Neuron (in vitro differentiated cells): ENCODE data around the gene TCF23.

Experiments
- H2AFZ ChIP-seq: one replicate; pipeline ENCODE4 v1.6.1; 2013; ENCODE audit warnings: low read depth, mild to moderate bottlenecking, inconsistent platforms, low read length, moderate library complexity
- H3K27me3 ChIP-seq: one replicate; pipeline ENCODE4 v1.6.1; 2013; ENCODE audit warnings: low read length; ENCODE audit not compliant: insufficient read depth
- H3K36me3 ChIP-seq: one replicate; pipeline ENCODE4 v1.6.1; 2013; ENCODE audit warnings: low read length; ENCODE audit not compliant: insufficient read depth
- H3K4me1 ChIP-seq: one replicate; pipeline ENCODE4 v1.6.1; 2013; ENCODE audit warnings: low read length; ENCODE audit not compliant: insufficient read depth
- H3K4me3 ChIP-seq: 2 replicates; pipeline ENCODE4 v1.5.1; 2013; ENCODE audit warnings: mild to moderate bottlenecking, low read length, moderate library complexity
- H3K9me3 ChIP-seq: one replicate; pipeline ENCODE4 v1.6.1; 2013; ENCODE audit warnings: low read length

TCF23 gene

DNA sequence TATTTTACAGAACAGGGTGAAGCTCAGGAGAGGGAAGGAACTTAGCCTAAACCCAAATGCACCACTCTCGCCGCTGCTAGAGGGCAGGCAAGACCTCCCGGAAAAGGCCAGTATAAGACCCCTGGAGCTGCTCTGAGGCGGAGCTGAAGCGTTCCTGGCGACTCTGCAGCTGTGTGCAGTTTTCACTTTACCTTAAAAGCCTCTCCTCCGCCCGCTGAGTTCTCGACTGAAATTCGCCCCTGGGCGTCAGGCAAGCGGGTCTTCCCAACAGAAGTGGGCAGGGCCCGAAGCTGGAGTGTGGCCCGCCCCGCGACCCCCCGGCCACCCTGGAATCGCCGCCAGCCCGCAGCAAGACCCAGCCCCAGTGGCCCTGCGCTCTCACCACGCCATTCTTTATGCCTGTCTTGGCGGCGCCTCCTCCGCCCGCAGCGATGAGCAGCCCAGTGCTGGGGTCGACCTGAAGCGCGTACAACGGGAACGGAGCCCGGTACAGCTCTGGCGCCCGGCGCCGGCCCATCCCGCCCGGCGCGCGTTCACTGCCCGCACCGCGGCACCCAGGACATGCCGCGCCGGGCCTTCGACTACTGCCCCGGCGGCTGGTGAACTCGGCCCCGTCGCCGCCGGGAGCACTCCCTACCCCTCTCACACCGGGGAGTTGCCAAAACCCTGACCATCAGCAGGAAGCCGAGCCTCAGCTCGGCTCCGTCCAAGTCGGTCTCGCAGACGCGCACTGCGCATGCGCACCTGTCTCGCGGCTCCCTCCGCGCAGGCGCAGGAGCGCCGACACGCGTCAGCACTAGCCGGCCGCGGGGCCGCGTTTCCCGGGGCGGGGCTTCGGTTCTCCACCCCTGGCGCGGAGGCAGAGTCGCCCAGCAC is 14.7 kb upstream of the TCF23 start, which contains the start of gene PREB:
TSS of gene PREB (minus strand) at position 732 of the 876 bp plus-strand sequence. CDS start at position 517, 215 bp downstream.
- H3K9me3 ChIP-seq: no peaks in the 10 kb centered on the region
- peaks cover 16% of the 10 kb centered on the region for H3K27me3 ChIP-seq
- peak within 1 kb of the TSS; percentile 85 for H3K4me3 ChIP-seq
- peaks cover 28% of the 10 kb centered on the region for H3K36me3 ChIP-seq
- H2AFZ ChIP-seq: peak within 1 kb of the TSS; percentile 88
- H3K4me1 ChIP-seq: peaks cover 6% of the 10 kb centered on the region

DNA sequence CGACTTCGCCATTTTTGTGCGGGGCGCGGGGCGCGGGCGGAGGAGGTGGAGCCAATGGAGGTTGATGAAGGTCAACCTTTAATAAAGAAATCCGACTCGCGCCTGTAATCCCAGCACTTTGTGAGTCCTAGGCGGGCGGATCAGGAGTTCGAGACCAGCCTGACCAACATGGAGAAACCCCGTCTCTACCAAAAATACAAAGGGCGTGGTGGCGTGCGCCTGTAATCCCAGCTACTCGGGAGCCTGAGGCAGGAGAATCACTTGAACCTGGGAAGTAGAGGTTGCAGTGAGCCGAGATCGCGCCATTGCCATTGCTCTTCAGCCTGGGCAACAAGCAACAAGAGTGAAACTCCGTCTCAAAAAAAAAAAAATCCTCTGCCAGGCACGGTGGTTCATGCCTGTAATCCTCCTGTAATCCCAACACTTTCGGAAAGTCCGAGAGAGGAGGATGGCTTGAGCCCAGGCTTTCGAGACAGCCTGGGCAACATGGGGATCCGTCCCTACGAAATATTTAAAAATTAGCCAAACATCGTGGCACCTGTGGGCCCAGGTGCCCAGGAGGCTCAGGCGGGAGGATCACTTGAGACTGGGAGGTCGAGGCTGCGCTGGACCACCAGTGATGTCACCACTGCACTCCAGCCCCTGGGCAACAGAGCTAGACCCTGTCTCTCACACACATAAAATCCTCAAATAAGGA is 13.9 kb upstream of the TCF23 start:
- Histone ChIP-seq H3K36me3 (peaks cover 25% of the 10 kb centered on the region), H3K4me3 (peak overlapping the region; percentile 7), H2AFZ (peak overlapping the region; percentile 88), H3K4me1 (peaks cover 6% of the 10 kb centered on the region), H3K27me3 (peaks cover 20% of the 10 kb centered on the region), H3K9me3 (no peaks in the 10 kb centered on the region)

DNA sequence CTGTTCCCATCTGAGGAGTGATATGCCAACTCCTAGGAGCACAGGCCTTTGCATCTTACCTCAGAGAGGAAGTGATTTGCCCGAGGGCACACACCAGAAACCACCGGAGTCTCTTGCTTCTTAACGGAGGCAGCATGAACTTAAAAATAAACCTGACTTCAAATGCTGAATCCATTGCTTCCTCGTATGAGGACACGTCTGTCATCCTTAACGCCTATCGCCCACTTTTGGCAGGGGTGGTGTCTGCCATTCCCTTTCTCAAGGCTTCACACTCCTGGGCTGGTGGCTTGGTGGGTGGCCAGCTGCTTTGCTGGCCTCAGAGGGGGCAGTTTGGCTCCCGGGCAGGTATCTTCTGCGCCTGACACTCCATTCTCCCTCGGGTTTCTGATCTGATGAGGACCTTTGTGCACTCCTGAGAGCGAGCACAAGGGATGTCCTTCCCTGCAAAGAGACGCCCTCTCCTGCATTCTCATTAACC is 13.3 kb upstream of the TCF23 start:
- Histone ChIP-seq H2AFZ (no peak overlapping the region), H3K27me3 (peaks cover 20% of the 10 kb centered on the region), H3K4me3 (no peak overlapping the region), H3K4me1 (peaks cover 6% of the 10 kb centered on the region), H3K9me3 (no peaks in the 10 kb centered on the region), H3K36me3 (peaks cover 21% of the 10 kb centered on the region)

DNA sequence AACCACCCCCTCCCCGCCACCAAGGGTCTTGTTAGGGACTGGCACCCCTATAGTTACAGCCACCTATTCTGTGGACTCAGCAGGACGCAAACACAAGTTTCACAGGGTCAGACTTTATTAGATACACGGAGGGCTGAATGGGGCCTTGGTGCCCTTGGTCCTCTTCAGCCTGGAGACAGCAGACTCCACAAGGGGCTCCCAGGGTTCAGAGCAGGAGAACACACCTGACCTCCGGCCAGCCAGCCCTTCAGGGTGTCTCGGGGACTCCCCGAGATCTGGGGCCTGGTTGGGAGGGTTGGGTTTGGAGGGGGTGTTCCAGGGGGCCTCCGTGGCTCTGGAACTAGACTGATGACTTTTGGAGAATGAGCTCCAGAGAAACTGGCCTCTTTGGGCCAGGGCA is 12.1 kb upstream of the TCF23 start:
- H2AFZ ChIP-seq: no peak overlapping the region
- peaks cover 20% of the 10 kb centered on the region for H3K27me3 ChIP-seq
- peaks cover 10% of the 10 kb centered on the region for H3K36me3 ChIP-seq
- H3K4me1 ChIP-seq: peaks cover 6% of the 10 kb centered on the region
- H3K9me3 ChIP-seq: no peaks in the 10 kb centered on the region
- no peak overlapping the region for H3K4me3 ChIP-seq

DNA sequence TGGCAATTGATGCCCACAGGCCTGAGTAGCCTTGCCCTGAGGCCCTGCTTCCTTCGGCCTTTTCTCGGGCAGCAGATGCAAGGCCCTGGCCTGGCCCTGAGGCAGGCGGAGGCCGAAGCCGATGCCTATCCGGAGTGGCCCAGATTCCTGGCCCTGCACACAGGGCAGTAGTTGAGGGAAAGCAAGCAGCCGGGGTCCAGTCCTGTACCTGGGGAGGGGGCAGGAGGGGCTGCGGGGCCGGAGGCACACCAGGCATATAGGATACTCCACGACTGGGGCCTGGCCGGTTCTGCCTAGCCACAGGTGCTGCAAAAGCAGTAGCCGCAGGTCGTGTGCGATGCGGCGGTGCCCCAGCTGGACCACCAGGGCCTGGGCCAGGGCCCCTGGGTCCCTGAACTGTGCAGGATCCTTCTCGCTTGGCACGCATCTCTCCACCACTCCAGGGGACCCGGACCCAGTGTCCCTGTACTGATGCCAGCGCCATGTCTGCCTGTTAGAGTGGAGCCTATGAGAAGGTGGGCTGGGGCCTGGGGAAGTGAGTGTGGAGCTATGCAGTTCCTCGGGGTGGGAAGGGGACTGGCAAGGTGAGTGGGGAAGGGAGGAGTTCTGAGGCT is 11.4 kb upstream of the TCF23 start:
- Histone ChIP-seq H3K9me3 (no peaks in the 10 kb centered on the region), H3K4me3 (no peak overlapping the region), H3K27me3 (peaks cover 20% of the 10 kb centered on the region)

DNA sequence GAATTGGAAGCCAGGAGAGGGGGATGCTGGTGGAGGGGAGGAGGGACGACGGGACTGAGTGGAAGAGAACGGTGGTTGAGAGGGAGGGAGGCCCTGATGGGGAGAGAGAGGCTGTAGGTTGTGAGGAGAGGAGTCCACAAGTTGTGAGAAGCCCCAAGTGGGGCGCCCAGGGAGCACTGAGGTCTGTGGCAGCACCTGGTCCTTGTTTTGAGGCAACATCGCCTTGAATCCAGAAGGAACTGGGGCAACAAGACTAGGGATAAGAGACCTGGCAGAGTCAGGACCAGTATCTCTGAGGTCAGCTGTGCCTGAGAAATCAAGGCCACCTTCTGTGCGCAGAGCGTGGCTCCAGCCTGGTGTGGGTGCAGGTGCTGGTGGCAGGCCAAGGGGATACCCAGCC is 10.7 kb upstream of the TCF23 start:
- peaks cover 6% of the 10 kb centered on the region for H3K4me1 ChIP-seq
- no peaks in the 10 kb centered on the region for H3K9me3 ChIP-seq
- H3K36me3 ChIP-seq: no peaks in the 10 kb centered on the region
- peaks cover 20% of the 10 kb centered on the region for H3K27me3 ChIP-seq
- no peak overlapping the region for H3K4me3 ChIP-seq
- no peak overlapping the region for H2AFZ ChIP-seq

More for the DNA sequence above, 11.4 kb upstream of the TCF23 start:
- Histone ChIP-seq H3K4me1 (peaks cover 6% of the 10 kb centered on the region), H2AFZ (no peak overlapping the region), H3K36me3 (peaks cover 3% of the 10 kb centered on the region)

- H3K4me3 ChIP-seq: no peak within 1 kb of the TSS
- peaks cover 20% of the 10 kb centered on the region for H3K27me3 ChIP-seq
- H2AFZ ChIP-seq: no peak within 1 kb of the TSS
- no peaks in the 10 kb centered on the region for H3K9me3 ChIP-seq
- no peaks in the 10 kb centered on the region for H3K4me1 ChIP-seq
- no peaks in the 10 kb centered on the region for H3K36me3 ChIP-seq
Measured at GRCh38 chr2:27139310-27139709, 9.5 kb upstream of the TCF23 start, which contains the start of gene PRR30. TSS of gene PRR30 (minus strand) at chr2:27139410. CDS start at chr2:27138329, 1,081 bp downstream.

DNA sequence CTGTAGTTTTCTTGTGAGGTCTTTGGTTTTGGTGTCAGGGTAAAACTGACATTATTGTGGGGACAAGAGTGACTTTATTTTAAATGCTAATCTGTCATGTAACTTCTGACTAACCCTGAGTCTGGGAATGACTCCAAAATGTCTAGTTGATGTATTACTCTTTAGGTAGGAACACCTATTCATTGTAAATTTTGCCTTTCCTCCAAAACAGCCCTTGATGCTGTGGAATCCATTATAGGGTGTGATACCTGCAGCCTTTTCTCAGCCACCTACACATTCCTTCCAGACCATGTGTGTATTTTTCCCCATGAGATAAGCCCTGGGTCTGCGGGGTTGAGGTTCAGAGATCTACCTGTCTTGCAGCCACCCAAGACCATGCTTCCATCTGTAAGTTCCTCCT is 5.5 kb upstream of the TCF23 start:
- Histone ChIP-seq H3K4me3 (no peak overlapping the region), H3K27me3 (peaks cover 13% of the 10 kb centered on the region), H3K9me3 (no peaks in the 10 kb centered on the region), H2AFZ (no peak overlapping the region), H3K4me1 (no peaks in the 10 kb centered on the region), H3K36me3 (no peaks in the 10 kb centered on the region)

DNA sequence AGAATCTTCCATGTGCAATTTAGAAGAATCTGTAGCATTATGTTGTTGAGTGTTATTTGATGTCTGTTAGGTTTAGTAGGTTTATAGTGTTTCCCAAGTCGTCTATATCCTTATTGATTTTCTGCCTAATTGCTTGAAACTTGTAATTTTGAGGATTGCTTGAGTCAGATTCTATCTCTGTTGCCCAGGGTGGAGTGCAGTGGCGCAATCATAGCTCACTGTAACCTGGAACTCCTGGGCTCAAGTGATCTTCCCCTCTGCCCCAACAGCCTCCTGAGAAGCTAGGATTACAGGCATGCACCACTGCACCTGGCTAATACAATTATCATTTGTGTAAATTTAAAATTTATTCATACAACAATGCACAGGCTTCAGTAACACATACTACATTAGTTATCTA is 3.1 kb upstream of the TCF23 start:
- Histone ChIP-seq H3K9me3 (no peaks in the 10 kb centered on the region), H2AFZ (no peak overlapping the region), H3K4me3 (no peak overlapping the region), H3K27me3 (peaks cover 21% of the 10 kb centered on the region), H3K4me1 (no peaks in the 10 kb centered on the region), H3K36me3 (no peaks in the 10 kb centered on the region)

DNA sequence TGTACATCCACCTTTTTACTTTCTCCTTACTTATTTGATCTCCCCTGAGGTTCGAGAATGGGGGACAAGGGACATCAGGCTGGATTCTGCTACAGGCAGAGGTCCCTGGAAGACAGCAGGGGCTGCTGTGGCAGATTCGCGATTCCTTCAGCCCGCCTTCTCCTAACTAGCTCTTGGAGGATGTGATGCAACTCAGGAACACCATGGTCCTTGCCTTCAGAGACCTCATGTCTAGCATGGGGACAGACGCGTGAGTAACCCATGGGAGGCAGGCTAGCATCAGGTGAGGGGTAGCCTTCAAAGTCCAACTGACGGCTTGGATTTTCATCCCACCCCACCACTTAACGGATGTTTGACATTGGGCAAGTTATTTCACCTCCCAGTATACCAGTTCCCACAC is 869 bp upstream of the TCF23 start:
- H3K4me1 ChIP-seq: no peaks in the 10 kb centered on the region
- peaks cover 27% of the 10 kb centered on the region for H3K27me3 ChIP-seq
- no peak overlapping the region for H3K4me3 ChIP-seq
- H2AFZ ChIP-seq: no peak overlapping the region
- H3K9me3 ChIP-seq: no peaks in the 10 kb centered on the region
- no peaks in the 10 kb centered on the region for H3K36me3 ChIP-seq

DNA sequence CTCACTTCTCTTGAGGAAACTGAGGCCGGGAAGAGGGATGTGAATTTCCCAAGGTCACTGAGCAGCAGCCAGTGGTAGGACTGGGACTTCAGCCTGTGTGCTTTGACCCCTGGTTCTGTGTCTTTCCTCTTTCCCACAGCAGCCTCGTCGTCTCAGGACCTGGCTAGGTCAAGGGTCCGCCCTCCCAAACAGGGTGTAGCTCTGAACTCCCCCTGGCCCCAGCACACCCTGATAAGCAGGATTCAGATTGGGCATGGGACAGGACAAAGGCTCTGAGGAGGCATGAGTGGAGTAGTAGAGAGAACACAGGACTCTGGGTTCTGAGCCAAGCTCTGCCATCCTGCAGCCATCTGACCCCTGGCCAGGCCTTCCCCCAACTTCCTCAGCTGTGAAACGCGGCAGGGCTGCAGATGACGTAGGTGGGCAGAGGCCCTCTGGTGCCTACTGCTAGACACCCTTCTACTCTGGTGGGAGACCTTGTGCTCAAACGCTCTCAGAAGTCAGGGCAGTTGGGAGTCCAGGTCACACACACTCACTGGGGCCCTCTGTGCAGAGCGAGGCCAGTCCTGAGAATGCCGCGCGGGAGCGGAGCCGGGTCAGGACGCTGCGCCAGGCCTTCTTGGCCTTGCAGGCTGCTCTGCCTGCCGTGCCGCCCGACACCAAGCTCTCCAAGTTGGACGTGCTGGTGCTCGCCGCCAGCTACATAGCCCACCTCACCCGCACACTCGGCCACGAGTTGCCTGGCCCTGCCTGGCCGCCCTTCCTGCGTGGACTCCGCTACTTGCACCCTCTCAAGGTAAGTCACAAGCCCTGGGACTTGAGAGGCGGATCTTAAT is 984 bp downstream of the TCF23 start:
- Histone ChIP-seq H3K36me3 (no peaks in the 10 kb centered on the region), H3K4me1 (no peaks in the 10 kb centered on the region), H2AFZ (no peak overlapping the region), H3K27me3 (peaks cover 27% of the 10 kb centered on the region), H3K9me3 (no peaks in the 10 kb centered on the region), H3K4me3 (no peak overlapping the region)

GRCh38 chr2:27150639-27151230 is 1.9 kb downstream of the TCF23 start:
- no peak overlapping the region for H2AFZ ChIP-seq
- H3K9me3 ChIP-seq: no peaks in the 10 kb centered on the region
- peaks cover 27% of the 10 kb centered on the region for H3K27me3 ChIP-seq
- no peak overlapping the region for H3K4me3 ChIP-seq
- no peaks in the 10 kb centered on the region for H3K4me1 ChIP-seq
- H3K36me3 ChIP-seq: no peaks in the 10 kb centered on the region
